Thyroid gland (tissue), 4 donors: ENCODE results near the gene FAM20C. TPM values are rescaled to one million over a fixed set of nuclear protein-coding genes. Genes with fewer than 3 reads are reported as not detected.

Experiments
- DNase-seq, 2 donors: peaks; one replicate each; pipeline ENCODE4 v3.0.0-alpha.2; 2019
- H3K27ac ChIP-seq, 3 donors: fragments of 200-600 bp; sonication (generic); 1 replicate in 2 of 3; 2 replicates in 1 of 3; pipeline ENCODE4 v1.5.1; 2016 to 2019; ENCODE audit warnings: mild to moderate bottlenecking in 1 of 3, moderate library complexity in 1 of 3
- H3K27me3 ChIP-seq: fragments of 200-600 bp; sonication (generic); one replicate; pipeline ENCODE4 v1.5.1; 2019
- H3K36me3 ChIP-seq, 2 donors: fragments of 200-600 bp; sonication (generic); one replicate each; pipeline ENCODE4 v1.5.1; 2016 to 2019
- H3K4me1 ChIP-seq, 2 donors: fragments of 200-600 bp; sonication (generic); one replicate each; pipeline ENCODE4 v1.5.1; 2017 to 2019
- H3K4me3 ChIP-seq, 3 donors: fragments of 200-600 bp; sonication (generic); replicated peaks in 1 of 3; 1 replicate in 2 of 3; 2 replicates in 1 of 3; pipeline ENCODE4 v1.5.1; 2016; ENCODE audit warnings: mild to moderate bottlenecking in 1 of 3
- H3K9me3 ChIP-seq: fragments of 200-600 bp; sonication (generic); one replicate; pipeline ENCODE4 v1.5.1; 2017
- POLR2A ChIP-seq, 2 donors: fragments of 450-650 bp; IDR thresholded peaks; one replicate each; pipeline ENCODE4 v1.6.1; 2017; ENCODE audit warnings: antibody characterized with exemption in 2 of 2, mild to moderate bottlenecking in 2 of 2, moderate library complexity in 1 of 2
- WGBS, 2 donors: methylation state at CpG; one replicate each; pipeline ENCODE4 v1.1.5; 2017; 5-methylcytosine and 5-hydroxymethylcytosine counted together
- intact Hi-C: fragments of 100-400 bp; cut with DNase I; formaldehyde crosslinking; loops from one replicate; pipeline ENCODE4 v1.15.1; 2023
- total RNA-seq, 4 donors: library from RNA; depleted of rRNA; stranded (reverse); fragments of >200 nt; gene quantifications; one replicate each; pipeline ENCODE4 v1.2.3, GENCODE V29; 2016
- TF ChIP-seq, protein P1 (sequence below), 6 experiments: fragments of 200-600 bp in 3 of 6; fragments of 450-650 bp in 3 of 6; sonication (generic) in 3 of 6; IDR thresholded peaks; one replicate each; pipeline ENCODE4 v1.5.1; 2016 to 2019; ENCODE audit warnings: antibody characterized with exemption in 6 of 6, mild to moderate bottlenecking in 2 of 6, inconsistent platforms in 1 of 6, moderate library complexity in 1 of 6

Gene FAM20C
- total RNA-seq, 4 donors from 2014 or later: 14.0 to 41.8 (median 23.3) TPM

GRCh38 chr7:176381-176780, 16.0 kb upstream of the FAM20C start:
- H3K27me3 ChIP-seq: no peaks in the 10 kb centered on the region
- 89 to 90% methylated on average over 9 of the region's 9 CpGs for WGBS, 2 donors
- no peak for DNase-seq
- no peak overlapping the region for H3K27ac ChIP-seq
- no peaks in the 10 kb centered on the region for H3K4me1 ChIP-seq
- H3K36me3 ChIP-seq: no peaks in the 10 kb centered on the region
- no peaks in the 10 kb centered on the region for H3K9me3 ChIP-seq
- H3K4me3 ChIP-seq: no peak overlapping the region
- intact Hi-C loops: no loop called here
- no peak for TF ChIP-seq POLR2A (IDR thresholded peaks at IDR 0.05)
- TF ChIP-seq, protein P1, sequence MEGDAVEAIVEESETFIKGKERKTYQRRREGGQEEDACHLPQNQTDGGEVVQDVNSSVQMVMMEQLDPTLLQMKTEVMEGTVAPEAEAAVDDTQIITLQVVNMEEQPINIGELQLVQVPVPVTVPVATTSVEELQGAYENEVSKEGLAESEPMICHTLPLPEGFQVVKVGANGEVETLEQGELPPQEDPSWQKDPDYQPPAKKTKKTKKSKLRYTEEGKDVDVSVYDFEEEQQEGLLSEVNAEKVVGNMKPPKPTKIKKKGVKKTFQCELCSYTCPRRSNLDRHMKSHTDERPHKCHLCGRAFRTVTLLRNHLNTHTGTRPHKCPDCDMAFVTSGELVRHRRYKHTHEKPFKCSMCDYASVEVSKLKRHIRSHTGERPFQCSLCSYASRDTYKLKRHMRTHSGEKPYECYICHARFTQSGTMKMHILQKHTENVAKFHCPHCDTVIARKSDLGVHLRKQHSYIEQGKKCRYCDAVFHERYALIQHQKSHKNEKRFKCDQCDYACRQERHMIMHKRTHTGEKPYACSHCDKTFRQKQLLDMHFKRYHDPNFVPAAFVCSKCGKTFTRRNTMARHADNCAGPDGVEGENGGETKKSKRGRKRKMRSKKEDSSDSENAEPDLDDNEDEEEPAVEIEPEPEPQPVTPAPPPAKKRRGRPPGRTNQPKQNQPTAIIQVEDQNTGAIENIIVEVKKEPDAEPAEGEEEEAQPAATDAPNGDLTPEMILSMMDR (IDR thresholded peaks at IDR 0.05): no peak

- DNase-seq: no peak
- intact Hi-C loops: no loop called here
- no peaks in the 10 kb centered on the region for H3K9me3 ChIP-seq
- H3K27me3 ChIP-seq: no peaks in the 10 kb centered on the region
- no peaks in the 10 kb centered on the region for H3K36me3 ChIP-seq
- no peak overlapping the region for H3K4me3 ChIP-seq
- WGBS, 2 donors: 87 to 97% methylated on average over 5 to 20 of the region's 21 CpGs
- no peak overlapping the region for H3K27ac ChIP-seq
- no peak for TF ChIP-seq POLR2A (IDR thresholded peaks at IDR 0.05)
- TF ChIP-seq, protein P1 (IDR thresholded peaks at IDR 0.05): no peak
- no peaks in the 10 kb centered on the region for H3K4me1 ChIP-seq
Measured at GRCh38 chr7:176786-177459, 15.4 kb upstream of the FAM20C start.

GRCh38 chr7:178444-178843, 13.9 kb upstream of the FAM20C start:
- 93% methylated on average over 15 to 22 of the region's 28 CpGs for WGBS, 2 donors
- intact Hi-C loops: no loop called here
- DNase-seq: no peak
- Histone ChIP-seq H3K9me3 (no peaks in the 10 kb centered on the region), H3K27ac (no peak overlapping the region), H3K4me3 (no peak overlapping the region), H3K4me1 (no peaks in the 10 kb centered on the region), H3K27me3 (no peaks in the 10 kb centered on the region), H3K36me3 (no peaks in the 10 kb centered on the region)
- TF ChIP-seq, protein P1 (IDR thresholded peaks at IDR 0.05): no peak
- no peak for TF ChIP-seq POLR2A (IDR thresholded peaks at IDR 0.05)

DNA sequence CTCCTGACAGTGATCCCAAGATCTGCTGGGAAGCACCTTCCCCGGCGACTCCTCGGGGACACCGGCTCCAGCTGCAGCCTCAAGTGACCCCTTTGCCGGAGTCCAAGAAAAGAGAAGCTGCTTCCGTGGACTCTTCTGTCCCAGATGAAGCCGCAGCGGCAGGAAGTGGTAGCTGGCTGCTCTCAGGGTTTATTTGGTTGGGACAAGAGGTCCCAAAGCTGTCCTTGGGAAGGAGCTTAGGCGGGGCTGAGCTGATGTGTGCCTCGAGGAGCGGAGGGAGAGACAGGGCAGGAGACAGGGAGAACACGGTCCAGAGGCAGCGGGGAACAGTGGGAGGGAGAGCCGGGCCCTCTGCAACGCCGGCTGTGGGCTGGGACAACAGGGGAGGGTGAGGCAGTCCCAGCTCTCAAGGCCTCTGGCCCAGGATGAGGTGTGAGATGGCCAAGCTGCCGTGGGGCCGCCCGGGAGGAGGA, 13.1 kb upstream of the FAM20C start:
- H3K27me3 ChIP-seq: no peaks in the 10 kb centered on the region
- no peak overlapping the region for H3K27ac ChIP-seq
- intact Hi-C loops: no loop called here
- TF ChIP-seq, protein P1 (IDR thresholded peaks at IDR 0.05): no peak
- no peak for TF ChIP-seq POLR2A (IDR thresholded peaks at IDR 0.05)
- H3K4me3 ChIP-seq: no peak overlapping the region
- H3K9me3 ChIP-seq: no peaks in the 10 kb centered on the region
- WGBS, 2 donors: 60% methylated on average over 18 to 19 of the region's 19 CpGs
- H3K36me3 ChIP-seq: no peaks in the 10 kb centered on the region
- H3K4me1 ChIP-seq: no peaks in the 10 kb centered on the region
- peak in 1 of 2 donors; percentile 22 for DNase-seq

GRCh38 chr7:179948-180694, 12.2 kb upstream of the FAM20C start:
- Histone ChIP-seq H3K9me3 (no peaks in the 10 kb centered on the region), H3K4me3 (no peak overlapping the region), H3K27ac (no peak overlapping the region), H3K27me3 (no peaks in the 10 kb centered on the region), H3K36me3 (no peaks in the 10 kb centered on the region), H3K4me1 (no peaks in the 10 kb centered on the region)
- TF ChIP-seq, protein P1 (IDR thresholded peaks at IDR 0.05): no peak
- no peak for TF ChIP-seq POLR2A (IDR thresholded peaks at IDR 0.05)
- intact Hi-C loops: no loop called here
- DNase-seq: no peak
- WGBS, 2 donors: 84 to 88% methylated on average over 11 to 15 of the region's 22 CpGs
